HG02870 (cell line): ENCODE data around the gene CRABP1.

ENCODE experiments used
- ATAC-seq: cut with Tn5 transposase; IDR thresholded peaks from one replicate; pipeline ENCODE4 v1.9.1; 2021; ENCODE audit warnings: mild to moderate bottlenecking, moderate library complexity; ENCODE audit not compliant: unreplicated experiment

The CRABP1 gene

GRCh38 chr15:78397382-78397781 is 57.2 kb downstream of the CRABP1 start:
- no peak for ATAC-seq
